Activated B cell treated with CpG ODN at 0.5 μM for 24 hours (primary cell): ENCODE measurements around the gene KRABD2.

Experiments
- ATAC-seq: fragments of 200-7000 bp; cut with Tn5 transposase; one replicate; pipeline ENCODE4 v1.10.0; 2021; ENCODE audit warnings: low read depth, mild to moderate bottlenecking, moderate library complexity
- CTCF ChIA-PET: fragments of 350-600 bp; sonication (Branson Sonifier 250); formaldehyde crosslinking; loops from one replicate; lab custom pipeline; 2021; ENCODE audit warnings: antibody characterized with exemption; lab: Charles Lee
- POLR2A ChIA-PET: fragments of 350-600 bp; sonication (Branson Sonifier 250); formaldehyde crosslinking; loops from one replicate; lab custom pipeline; 2021; ENCODE audit warnings: antibody characterized with exemption; lab: Charles Lee
- DNase-seq: peaks from one replicate; pipeline ENCODE4 v3.0.0; 2022
- H3K27ac Mint-ChIP-seq: one replicate; pipeline ENCODE4 v1.8.0; 2020; ENCODE audit warnings: mixed read lengths
- H3K27me3 Mint-ChIP-seq: one replicate; pipeline ENCODE4 v1.8.0; 2021; ENCODE audit warnings: mixed read lengths
- H3K36me3 Mint-ChIP-seq: one replicate; pipeline ENCODE4 v1.8.0; 2021; ENCODE audit warnings: low read depth, mixed read lengths
- H3K4me1 Mint-ChIP-seq: one replicate; pipeline ENCODE4 v1.8.0; 2021; ENCODE audit warnings: mixed read lengths
- H3K4me3 Mint-ChIP-seq: one replicate; pipeline ENCODE4 v1.8.0; 2020; ENCODE audit warnings: mild to moderate bottlenecking, mixed read lengths
- H3K9me3 Mint-ChIP-seq: one replicate; pipeline ENCODE4 v1.8.0; 2020; ENCODE audit warnings: mixed read lengths
- CTCF ChIP-seq: fragments of 200-600 bp; IDR thresholded peaks from one replicate; pipeline ENCODE4 v1.8.0; 2022; ENCODE audit warnings: antibody characterized with exemption, mild to moderate bottlenecking
- intact Hi-C: fragments of 100-400 bp; cut with micrococcal nuclease; formaldehyde crosslinking; loops from one replicate; pipeline ENCODE4 v1.15.1; 2024

The KRABD2 gene

DNA sequence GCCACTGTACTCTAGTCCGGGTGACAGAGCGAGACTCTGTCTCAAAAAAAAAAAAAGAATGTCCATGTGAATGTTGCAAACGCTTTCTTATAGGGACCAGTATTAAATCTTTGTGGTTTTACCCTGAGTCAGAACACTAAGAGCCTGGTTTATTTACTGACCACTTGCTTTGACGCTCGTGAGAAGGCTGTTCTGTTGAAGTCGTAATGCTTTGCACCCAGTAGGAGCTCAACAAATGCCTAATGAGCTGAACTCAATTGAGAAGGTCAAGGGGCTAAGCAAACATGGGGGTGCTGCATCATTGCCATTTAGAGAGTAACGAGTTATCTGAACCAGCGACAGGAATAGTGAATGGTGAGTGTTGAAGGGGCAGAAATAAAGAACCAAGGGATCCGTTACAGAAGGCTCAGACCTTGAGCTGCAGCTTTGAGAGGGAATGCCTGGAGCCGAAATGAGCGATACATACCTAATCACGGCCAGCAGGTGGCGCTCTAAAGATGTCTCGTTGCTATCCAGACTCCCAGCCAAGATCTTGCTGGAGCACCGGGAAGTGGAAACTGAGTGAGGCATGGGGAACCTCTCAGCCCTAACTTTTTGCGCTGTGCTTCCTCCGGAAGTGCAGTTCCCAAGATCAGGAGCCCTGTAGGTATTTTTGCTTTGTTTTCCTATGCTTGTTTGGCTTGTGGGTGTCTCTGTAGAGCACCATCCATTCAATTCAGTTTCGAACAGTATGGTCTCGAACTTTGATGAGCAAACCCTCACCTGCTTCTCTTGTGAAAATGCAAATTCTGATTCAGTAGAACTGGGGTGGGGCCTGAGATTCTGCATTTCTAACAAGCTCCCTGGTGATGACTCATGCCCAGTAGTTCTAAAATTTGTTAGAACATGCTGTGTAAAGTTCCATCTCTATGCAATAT, 33.7 kb upstream of the KRABD2 start:
- peaks cover 4% of the 10 kb centered on the region for H3K4me1 Mint-ChIP-seq
- intact Hi-C loops: loop anchor here (1.0 kb wide), 5 partner anchors 25 to 588 kb away; partner anchors contain the start of gene NDEL1
- ChIA-PET POLR2A (interaction anchor here (0.9 to 1.2 kb wide), 3 partner anchors 16 to 375 kb away, joined by 3 to 4 read pairs (median 3); no protein-coding TSS in a partner anchor), CTCF (interaction anchor here (0.7 to 4.7 kb wide), 22 partner anchors 10 to 1145 kb away, joined by 3 to 56 read pairs (median 3); partner anchors contain the start of genes CCDC42 and NDEL1)
- DNase-seq (peak; percentile 66), ATAC-seq (peak; percentile 81)
- no peaks in the 10 kb centered on the region for H3K36me3 Mint-ChIP-seq
- H3K27ac Mint-ChIP-seq: no peak overlapping the region
- TF ChIP-seq CTCF: peak; percentile 87
- no peaks in the 10 kb centered on the region for H3K9me3 Mint-ChIP-seq
- no peak overlapping the region for H3K4me3 Mint-ChIP-seq
- H3K27me3 Mint-ChIP-seq: peaks cover 13% of the 10 kb centered on the region

- Mint-ChIP-seq H3K36me3 (no peaks in the 10 kb centered on the region), H3K4me3 (no peak overlapping the region), H3K4me1 (peaks cover 4% of the 10 kb centered on the region), H3K27me3 (peaks cover 14% of the 10 kb centered on the region), H3K9me3 (no peaks in the 10 kb centered on the region), H3K27ac (no peak overlapping the region)
- CTCF ChIA-PET: no interaction called here
- POLR2A ChIA-PET: interaction anchor here (0.6 kb wide), 1 partner anchor 14 kb away, joined by 3 read pairs; no protein-coding TSS in a partner anchor
- no peak for TF ChIP-seq CTCF
- DNase-seq (no peak), ATAC-seq (no peak)
- intact Hi-C loops: no loop called here
Measured at GRCh38 chr17:8408371-8408770, 31.9 kb upstream of the KRABD2 start.

GRCh38 chr17:8406174-8406573, 29.7 kb upstream of the KRABD2 start:
- CTCF ChIA-PET: no interaction called here
- no peaks in the 10 kb centered on the region for H3K9me3 Mint-ChIP-seq
- intact Hi-C loops: no loop called here
- H3K4me1 Mint-ChIP-seq: peaks cover 4% of the 10 kb centered on the region
- no peak for TF ChIP-seq CTCF
- H3K36me3 Mint-ChIP-seq: no peaks in the 10 kb centered on the region
- ATAC-seq: no peak
- DNase-seq: no peak
- H3K27me3 Mint-ChIP-seq: peaks cover 20% of the 10 kb centered on the region
- H3K27ac Mint-ChIP-seq: no peak overlapping the region
- H3K4me3 Mint-ChIP-seq: no peak overlapping the region
- POLR2A ChIA-PET: no interaction called here

- Mint-ChIP-seq H3K36me3 (no peaks in the 10 kb centered on the region), H3K27me3 (peaks cover 24% of the 10 kb centered on the region), H3K27ac (no peak overlapping the region), H3K9me3 (no peaks in the 10 kb centered on the region), H3K4me3 (no peak overlapping the region), H3K4me1 (peaks cover 4% of the 10 kb centered on the region)
- POLR2A ChIA-PET: no interaction called here
- DNase-seq: no peak
- intact Hi-C loops: no loop called here
- CTCF ChIA-PET: no interaction called here
- no peak for ATAC-seq
- TF ChIP-seq CTCF: no peak
Measured at GRCh38 chr17:8405499-8406016, 29.1 kb upstream of the KRABD2 start.

GRCh38 chr17:8402921-8403536, 26.5 kb upstream of the KRABD2 start:
- intact Hi-C loops: no loop called here
- ATAC-seq: no peak
- POLR2A ChIA-PET: no interaction called here

More at GRCh38 chr17:8402921-8403536, 26.5 kb upstream of the KRABD2 start:
- H3K4me3 Mint-ChIP-seq: no peak overlapping the region
- no peak for DNase-seq
- CTCF ChIA-PET: no interaction called here
- H3K4me1 Mint-ChIP-seq: no peaks in the 10 kb centered on the region
- no peaks in the 10 kb centered on the region for H3K9me3 Mint-ChIP-seq
- H3K36me3 Mint-ChIP-seq: no peaks in the 10 kb centered on the region
- TF ChIP-seq CTCF: no peak
- H3K27ac Mint-ChIP-seq: no peak overlapping the region
- peaks cover 31% of the 10 kb centered on the region for H3K27me3 Mint-ChIP-seq
